Common myeloid progenitor, CD34-positive (primary cell): ENCODE measurements around the gene ZNF423.
A peak's percentile ranks its signal among the peaks of the same experiment; 100 is the strongest.

Source experiments
- CTCF ChIA-PET: fragments of 350-600 bp; sonication (Branson Sonifier 250); formaldehyde crosslinking; loops from one replicate; lab custom pipeline; 2021; ENCODE audit warnings: antibody characterized with exemption; lab: Charles Lee
- POLR2A ChIA-PET: fragments of 350-600 bp; sonication (Branson Sonifier 250); formaldehyde crosslinking; loops from one replicate; lab custom pipeline; 2021; ENCODE audit warnings: antibody characterized with exemption; lab: Charles Lee
- DNase-seq, 3 donors: peaks; one replicate each; pipeline versions ENCODE4 v3.0.0 to v3.0.0-alpha.2; 2013
- H3K27ac ChIP-seq, 2 experiments: 1 replicate in 1 of 2; 2 replicates in 1 of 2; pipeline ENCODE4 v1.7.0; 2013; ENCODE audit warnings: inconsistent platforms in 2 of 2, low read length in 2 of 2, mild to moderate bottlenecking in 2 of 2, low read depth in 1 of 2, moderate library complexity in 1 of 2; ENCODE audit not compliant: severe bottlenecking in 2 of 2, insufficient read depth in 1 of 2, poor library complexity in 1 of 2
- H3K27me3 ChIP-seq, 5 experiments: replicated peaks in 2 of 5; 1 replicate in 3 of 5; 2 replicates in 2 of 5; pipeline versions ENCODE4 v1.6.1 to v1.7.0; 2013; ENCODE audit warnings: low read length in 4 of 5, mild to moderate bottlenecking in 2 of 5, moderate library complexity in 2 of 5, inconsistent platforms in 1 of 5; ENCODE audit not compliant: insufficient read depth in 5 of 5, control insufficient read depth in 4 of 5
- H3K36me3 ChIP-seq, 4 experiments: 1 replicate in 2 of 4; 2 replicates in 2 of 4; pipeline versions ENCODE4 v1.6.1 to v1.7.0; 2013; ENCODE audit warnings: low read length in 3 of 4, control low read depth in 1 of 4, mild to moderate bottlenecking in 1 of 4; ENCODE audit not compliant: control insufficient read depth in 4 of 4, insufficient read depth in 4 of 4
- H3K4me1 ChIP-seq, 4 experiments: 1 replicate in 3 of 4; 2 replicates in 1 of 4; pipeline versions ENCODE4 v1.6.1 to v1.7.1; 2013; ENCODE audit warnings: low read length in 3 of 4, mild to moderate bottlenecking in 3 of 4, control low read depth in 1 of 4, inconsistent platforms in 1 of 4, moderate library complexity in 1 of 4; ENCODE audit not compliant: control insufficient read depth in 4 of 4, insufficient read depth in 4 of 4; ENCODE audit errors: control extremely low read depth in 1 of 4
- H3K4me3 ChIP-seq, 7 experiments: 1 replicate in 4 of 7; 2 replicates in 3 of 7; pipeline versions ENCODE4 v1.5.1 to v1.7.0; 2013; ENCODE audit warnings: mild to moderate bottlenecking in 7 of 7, low read length in 6 of 7, moderate library complexity in 6 of 7, inconsistent platforms in 2 of 7, low read depth in 2 of 7, control low read depth in 1 of 7; ENCODE audit not compliant: insufficient read depth in 4 of 7, control insufficient read depth in 1 of 7; ENCODE audit errors: extremely low read depth in 1 of 7
- H3K9me3 ChIP-seq, 5 experiments: 1 replicate in 4 of 5; 2 replicates in 1 of 5; pipeline versions ENCODE4 v1.6.1 to v1.7.1; 2013; ENCODE audit warnings: low read length in 4 of 5, mild to moderate bottlenecking in 2 of 5, inconsistent platforms in 1 of 5, low read depth in 1 of 5, moderate library complexity in 1 of 5; ENCODE audit not compliant: control insufficient read depth in 4 of 5, insufficient read depth in 2 of 5; ENCODE audit errors: control extremely low read depth in 1 of 5
- WGBS: methylation state at CpG from one replicate; pipeline ENCODE4 v1.1.5; 2013; ENCODE audit not compliant: insufficient coverage; 5-methylcytosine and 5-hydroxymethylcytosine counted together

ZNF423 gene

GRCh38 chr16:49463529-49463928, 392.4 kb downstream of the ZNF423 start:
- POLR2A ChIA-PET: interaction anchor here (0.7 kb wide), 1 partner anchor 156 kb away, joined by 3 read pairs; no protein-coding TSS in a partner anchor
- H3K27ac ChIP-seq: peak overlapping the region in 1 of 2 experiments; percentile 17
- DNase-seq: peak; percentile 33 to 89 (median 82)

DNA sequence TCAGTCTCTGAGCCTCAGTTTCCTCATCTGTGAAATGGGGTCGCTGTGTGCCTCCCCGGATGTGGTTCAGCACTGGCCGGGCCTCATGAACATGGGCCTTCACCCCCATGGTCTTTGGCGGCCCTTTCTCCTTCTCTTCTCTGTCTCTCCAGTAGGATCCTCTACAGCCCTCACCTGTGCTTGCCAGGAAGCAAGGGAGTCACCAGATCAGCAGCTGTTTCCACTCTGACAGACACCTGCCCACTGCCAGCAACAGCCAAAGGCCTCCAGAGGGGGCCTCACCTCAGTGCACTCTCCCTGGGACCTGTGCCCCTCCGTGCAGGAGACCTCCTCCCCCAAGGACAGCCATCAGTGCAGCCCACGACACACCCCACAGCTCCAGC, 392.9 kb downstream of the ZNF423 start:
- CTCF ChIA-PET: interaction anchor here (1.0 kb wide), 1 partner anchor 65 kb away, joined by 4 read pairs; no protein-coding TSS in a partner anchor
- Histone ChIP-seq H3K4me1 (peaks cover 2 to 16% (median 9%) of the 10 kb centered on the region in 4 experiments), H3K36me3 (no peaks in the 10 kb centered on the region), H3K4me3 (no peak overlapping the region), H3K9me3 (no peaks in the 10 kb centered on the region), H3K27ac (peak overlapping the region in 1 of 2 experiments; percentile 17), H3K27me3 (peaks cover 0 to 2% (median 0%) of the 10 kb centered on the region in 5 experiments)
- WGBS: 88% methylated on average over 5 of the region's 6 CpGs
- DNase-seq: peak in 1 of 3 donors; percentile 36
- POLR2A ChIA-PET: interaction anchor here (0.7 kb wide), 1 partner anchor 157 kb away, joined by 3 read pairs; no protein-coding TSS in a partner anchor

More at GRCh38 chr16:49463529-49463928, 392.4 kb downstream of the ZNF423 start:
- CTCF ChIA-PET: interaction anchor here (0.7 to 1.0 kb wide), 2 partner anchors 65 to 461 kb away, joined by 3 to 4 read pairs; no protein-coding TSS in a partner anchor
- Histone ChIP-seq H3K36me3 (no peaks in the 10 kb centered on the region), H3K27me3 (peaks cover 0 to 2% (median 0%) of the 10 kb centered on the region in 5 experiments), H3K4me1 (peaks cover 2 to 16% (median 9%) of the 10 kb centered on the region in 4 experiments), H3K9me3 (no peaks in the 10 kb centered on the region), H3K4me3 (no peak overlapping the region)
- 83% methylated on average over 7 of the region's 7 CpGs for WGBS

DNA sequence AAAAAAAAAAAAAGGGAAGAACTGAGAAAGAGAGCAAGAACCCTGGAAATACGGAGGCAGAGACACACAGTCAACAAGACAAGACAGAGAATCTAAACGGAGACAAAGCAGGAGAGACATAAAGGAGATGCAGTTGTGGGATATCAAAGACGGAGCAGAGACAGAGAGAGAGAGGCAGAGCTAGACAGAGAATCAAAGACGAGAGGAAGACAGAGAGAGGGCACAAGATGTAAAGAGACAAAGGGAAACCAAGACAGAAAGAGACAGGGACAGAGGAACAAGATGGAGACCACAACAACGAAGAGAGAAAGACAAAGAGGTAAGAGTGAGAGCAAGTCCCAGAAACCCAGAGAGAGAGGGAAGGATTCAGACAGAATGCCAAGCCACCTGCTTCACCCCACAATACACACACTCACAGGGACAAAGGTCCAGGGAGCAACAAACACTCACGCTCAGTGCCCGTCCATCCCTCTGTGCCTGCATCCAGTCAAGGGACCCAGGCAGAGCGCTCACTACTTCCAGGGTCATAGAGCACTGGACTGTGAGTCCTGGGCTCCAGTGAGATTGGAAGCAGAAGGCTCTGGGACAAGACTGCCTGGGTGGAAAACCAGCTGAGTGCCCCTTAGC, 393.4 kb downstream of the ZNF423 start:
- no peak for DNase-seq
- H3K27ac ChIP-seq: no peak overlapping the region
- H3K9me3 ChIP-seq: no peaks in the 10 kb centered on the region
- peaks cover 0 to 2% (median 0%) of the 10 kb centered on the region in 5 experiments for H3K27me3 ChIP-seq
- ChIA-PET POLR2A (no interaction called here), CTCF (no interaction called here)
- no peaks in the 10 kb centered on the region for H3K36me3 ChIP-seq
- 95% methylated on average over 7 of the region's 8 CpGs for WGBS
- peaks cover 2 to 16% (median 9%) of the 10 kb centered on the region in 4 experiments for H3K4me1 ChIP-seq
- no peak overlapping the region for H3K4me3 ChIP-seq

DNA sequence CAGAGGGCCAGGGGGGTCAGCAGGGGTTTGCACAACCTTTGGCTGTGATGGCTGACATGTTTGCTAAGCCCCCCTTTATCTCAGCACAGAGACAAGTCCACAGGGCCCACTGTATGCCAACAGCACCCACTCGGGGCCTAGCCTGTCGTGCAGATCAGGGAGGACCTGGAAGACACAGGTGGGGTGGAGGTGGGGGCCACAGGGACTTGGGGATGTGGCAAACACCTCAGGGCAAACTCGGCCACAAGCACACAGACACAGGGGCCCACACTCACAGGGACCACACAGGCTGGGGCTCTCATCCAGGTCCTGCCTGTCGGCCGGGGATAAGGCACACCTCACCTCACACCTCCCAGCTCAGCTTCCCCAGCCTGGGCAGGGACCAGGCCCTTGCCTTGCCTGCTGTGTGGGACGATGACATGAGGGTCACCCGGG, 394.4 kb downstream of the ZNF423 start:
- CTCF ChIA-PET: interaction anchor here (1.0 kb wide), 1 partner anchor 82 kb away, joined by 3 read pairs; no protein-coding TSS in a partner anchor
- no peaks in the 10 kb centered on the region for H3K36me3 ChIP-seq
- WGBS: 97% methylated on average over 5 of the region's 7 CpGs
- H3K4me1 ChIP-seq: peaks cover 2 to 16% (median 9%) of the 10 kb centered on the region in 4 experiments
- no peak overlapping the region for H3K27ac ChIP-seq
- no peaks in the 10 kb centered on the region for H3K9me3 ChIP-seq
- no peak overlapping the region for H3K4me3 ChIP-seq
- peaks cover 0 to 2% (median 0%) of the 10 kb centered on the region in 5 experiments for H3K27me3 ChIP-seq
- POLR2A ChIA-PET: no interaction called here
- no peak for DNase-seq

DNA sequence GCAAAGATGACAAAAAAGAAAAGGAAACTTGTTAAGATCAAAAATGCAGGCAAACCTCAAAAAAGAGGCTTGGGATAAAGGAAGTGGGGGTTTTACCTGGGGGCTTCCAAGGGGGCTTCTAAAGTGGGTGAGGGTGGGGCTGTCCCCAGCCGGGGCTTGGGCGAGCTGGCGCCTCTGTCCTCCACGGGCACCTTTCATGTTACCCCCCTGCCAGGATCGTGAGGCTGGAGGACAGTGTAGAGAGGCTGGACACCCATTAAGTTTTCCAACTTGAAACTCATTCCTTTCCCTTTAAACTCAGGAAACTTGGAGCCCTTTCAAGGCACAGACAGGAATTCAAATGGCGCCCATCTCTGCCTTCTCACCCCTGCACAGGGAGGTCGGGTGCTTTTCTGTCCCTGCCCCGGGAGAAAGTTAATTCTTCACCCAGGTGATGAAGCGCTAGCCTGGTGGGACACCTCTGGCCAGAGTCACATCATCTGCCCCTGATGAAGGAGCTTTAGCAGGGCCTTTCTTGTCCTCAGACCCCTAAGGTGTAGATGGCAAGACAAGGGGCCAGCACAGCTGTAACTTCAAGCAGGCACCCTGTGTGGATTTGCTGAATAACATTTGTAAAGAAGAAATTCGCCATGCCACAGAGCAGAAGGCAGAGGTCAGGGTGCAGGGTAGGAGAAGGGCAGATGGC, 395.0 kb downstream of the ZNF423 start:
- H3K4me1 ChIP-seq: peaks cover 2 to 16% (median 9%) of the 10 kb centered on the region in 4 experiments
- CTCF ChIA-PET: interaction anchor here (0.7 to 1.0 kb wide), 2 partner anchors 71 to 82 kb away, joined by 3 to 4 read pairs; no protein-coding TSS in a partner anchor
- no peak overlapping the region for H3K4me3 ChIP-seq
- no peak for DNase-seq
- POLR2A ChIA-PET: no interaction called here
- no peak overlapping the region for H3K27ac ChIP-seq
- 98% methylated on average over 5 of the region's 10 CpGs for WGBS
- peaks cover 0 to 2% (median 0%) of the 10 kb centered on the region in 5 experiments for H3K27me3 ChIP-seq
- no peaks in the 10 kb centered on the region for H3K36me3 ChIP-seq
- no peaks in the 10 kb centered on the region for H3K9me3 ChIP-seq

DNA sequence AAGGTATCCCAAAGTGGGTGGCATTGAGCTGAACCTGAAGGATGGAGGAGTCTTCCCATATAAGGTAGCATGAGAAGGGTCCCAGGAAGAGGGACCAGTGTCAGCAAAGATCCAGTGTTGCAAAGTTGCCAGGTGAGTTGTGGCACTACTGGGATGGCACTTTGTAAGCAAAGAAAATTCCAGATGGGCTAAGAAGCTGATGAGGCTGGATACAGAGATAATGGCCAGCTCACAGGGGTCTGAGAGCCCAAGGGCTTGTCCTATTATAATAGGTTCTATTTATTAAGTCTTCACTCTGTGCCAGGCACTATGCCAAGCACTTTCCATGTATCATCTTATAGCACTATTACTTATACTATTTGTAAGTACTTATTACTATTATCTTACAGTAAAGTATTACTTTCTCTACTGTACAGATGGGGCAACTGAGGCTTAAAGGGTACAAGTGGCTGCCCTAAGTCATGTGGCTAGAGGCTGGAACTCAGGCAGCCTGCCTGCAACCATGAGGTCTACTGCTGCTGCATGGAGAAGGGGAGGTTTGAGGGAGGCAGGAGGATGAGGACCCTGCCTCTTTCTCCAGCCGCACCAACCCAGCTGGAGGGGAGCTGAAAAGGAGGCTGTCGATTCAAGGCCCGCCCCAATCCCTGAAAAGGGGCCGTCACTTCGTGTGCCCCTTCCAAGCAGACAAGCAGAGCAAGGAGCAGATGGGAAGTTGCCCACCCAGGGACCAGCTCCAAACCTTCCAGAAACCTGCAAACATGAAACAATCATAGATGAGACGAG, 395.8 kb downstream of the ZNF423 start:
- no peaks in the 10 kb centered on the region for H3K27me3 ChIP-seq
- 91% methylated on average over 5 of the region's 6 CpGs for WGBS
- no peak overlapping the region for H3K27ac ChIP-seq
- DNase-seq: no peak
- no peak overlapping the region for H3K4me3 ChIP-seq
- peaks cover 2 to 14% (median 8%) of the 10 kb centered on the region in 4 experiments for H3K4me1 ChIP-seq
- CTCF ChIA-PET: interaction anchor here (0.6 to 1.5 kb wide), 3 partner anchors 11 to 71 kb away, joined by 3 to 4 read pairs (median 4); no protein-coding TSS in a partner anchor
- no peaks in the 10 kb centered on the region for H3K9me3 ChIP-seq
- POLR2A ChIA-PET: no interaction called here
- no peaks in the 10 kb centered on the region for H3K36me3 ChIP-seq
